HepG2 (cell line): Measurements from ENCODE around the gene TSPAN17. TPM values are rescaled to one million over a fixed set of nuclear protein-coding genes. Genes with fewer than 3 reads are reported as not detected.
A peak's percentile ranks its signal among the peaks of the same experiment; 100 is the strongest.

Experiments
- DBP ChIP-seq: sonication (generic); formaldehyde crosslinking; IDR thresholded peaks from 2 replicates; pipeline ENCODE4 v1.4.0; 2020; ENCODE audit warnings: missing genetic modification reagents; ENCODE audit errors: not compliant biosample characterization
- FLYWCH1 ChIP-seq: sonication (generic); formaldehyde crosslinking; IDR thresholded peaks from 2 replicates; pipeline ENCODE4 v1.8.1; 2023; ENCODE audit warnings: mild to moderate bottlenecking, missing genetic modification reagents
- HHEX ChIP-seq: IDR thresholded peaks from 2 replicates; pipeline ENCODE4 v1.6.1; 2016; ENCODE audit warnings: control low read depth
- HNF4A ChIP-seq: sonication (generic); formaldehyde crosslinking; IDR thresholded peaks from 2 replicates; pipeline ENCODE4 v1.4.0; 2020; ENCODE audit warnings: missing genetic modification reagents
- JARID2 ChIP-seq: sonication (generic); formaldehyde crosslinking; IDR thresholded peaks from 2 replicates; pipeline ENCODE4 v1.8.1; 2023; ENCODE audit warnings: missing genetic modification reagents, inconsistent platforms; ENCODE audit not compliant: insufficient replicate concordance
- KDM1A ChIP-seq: IDR thresholded peaks from 2 replicates; pipeline ENCODE4 v1.6.1; 2016; ENCODE audit warnings: missing compliant biosample characterization
- KDM5A ChIP-seq: fragments of 200-600 bp; sonication (generic); IDR thresholded peaks from 2 replicates; pipeline ENCODE4 v1.7.0; 2018; ENCODE audit warnings: antibody characterized with exemption, mild to moderate bottlenecking, low read length, borderline replicate concordance
- MED13 ChIP-seq: sonication (generic); formaldehyde crosslinking; IDR thresholded peaks from 2 replicates; pipeline ENCODE4 v1.5.0; 2020; ENCODE audit warnings: missing genetic modification reagents
- MTA1 ChIP-seq: sonication (generic); formaldehyde crosslinking; IDR thresholded peaks from 2 replicates; pipeline ENCODE4 v1.4.0; 2020; ENCODE audit warnings: missing genetic modification reagents, mild to moderate bottlenecking, borderline replicate concordance
- MZF1 ChIP-seq: sonication (generic); formaldehyde crosslinking; IDR thresholded peaks from 2 replicates; pipeline ENCODE4 v1.8.1; 2023; ENCODE audit warnings: mild to moderate bottlenecking, missing genetic modification reagents, borderline replicate concordance
- NFRKB ChIP-seq: fragments of 450-650 bp; IDR thresholded peaks from 2 replicates; pipeline ENCODE4 v1.6.1; 2017
- SIX4 ChIP-seq: sonication (generic); formaldehyde crosslinking; IDR thresholded peaks from 2 replicates; pipeline ENCODE4 v1.4.0; 2020; ENCODE audit warnings: missing genetic modification reagents
- THAP11 ChIP-seq: IDR thresholded peaks from 2 replicates; pipeline ENCODE4 v1.6.1; 2016; ENCODE audit warnings: missing biosample characterization, missing genetic modification reagents
- THYN1 ChIP-seq: sonication (generic); formaldehyde crosslinking; IDR thresholded peaks from 2 replicates; pipeline ENCODE4 v1.8.1; 2023; ENCODE audit warnings: low read depth, mild to moderate bottlenecking, moderate library complexity, missing genetic modification reagents, borderline replicate concordance
- ZC3H13 ChIP-seq: sonication (generic); formaldehyde crosslinking; IDR thresholded peaks from 2 replicates; pipeline ENCODE4 v1.8.1; 2023; ENCODE audit warnings: mild to moderate bottlenecking, missing genetic modification reagents, moderate library complexity
- ZFYVE20 ChIP-seq: sonication (generic); formaldehyde crosslinking; IDR thresholded peaks from 2 replicates; pipeline ENCODE4 v1.8.0; 2023; ENCODE audit warnings: low read depth, mild to moderate bottlenecking, moderate library complexity, missing genetic modification reagents, borderline replicate concordance
- ZNF121 ChIP-seq: sonication (generic); formaldehyde crosslinking; IDR thresholded peaks from 2 replicates; pipeline ENCODE4 v1.5.0; 2020; ENCODE audit warnings: mild to moderate bottlenecking, missing genetic modification reagents
- ZNF224 ChIP-seq: sonication (generic); formaldehyde crosslinking; IDR thresholded peaks from 2 replicates; pipeline ENCODE4 v1.5.0; 2020; ENCODE audit warnings: mild to moderate bottlenecking, missing genetic modification reagents
- ZNF510 ChIP-seq: sonication (generic); formaldehyde crosslinking; IDR thresholded peaks from 2 replicates; pipeline ENCODE4 v1.4.0; 2020; ENCODE audit warnings: low read depth, mild to moderate bottlenecking, missing genetic modification reagents
- ZNF543 ChIP-seq: sonication (generic); formaldehyde crosslinking; IDR thresholded peaks from 2 replicates; pipeline ENCODE4 v1.4.0; 2020; ENCODE audit warnings: mild to moderate bottlenecking, missing genetic modification reagents
- ZNF782 ChIP-seq: sonication (generic); formaldehyde crosslinking; IDR thresholded peaks from 2 replicates; pipeline ENCODE4 v1.4.0; 2020; ENCODE audit warnings: missing genetic modification reagents, mild to moderate bottlenecking, borderline replicate concordance
- polyA plus RNA-seq, 8 experiments: library from polyadenylated mRNA; depleted of rRNA in 3 of 8; stranded (reverse) in 7 of 8; unstranded in 1 of 8; fragments of >200 nt; fragmentation: Illumina TruSeq in 4 of 8; extraction: Trizol in 4 of 8; gene quantifications; 2 replicates each; pipeline versions ENCODE4 v1.2.1 to v1.2.3, GENCODE V29; 2011 to 2016; ENCODE audit warnings: low read depth in 4 of 8, missing spikeins in 1 of 8, mixed read lengths in 1 of 8; ENCODE audit not compliant: insufficient read depth in 1 of 8
- total RNA-seq, 5 experiments: library from RNA; depleted of rRNA; stranded (reverse); fragments of >200 nt; fragmentation: Illumina TruSeq; extraction: Trizol; gene quantifications; 2 replicates each; pipeline ENCODE4 v1.2.3, GENCODE V29; 2016; ENCODE audit warnings: low read depth in 1 of 5
- TF ChIP-seq, protein P1 (sequence below): sonication (generic); formaldehyde crosslinking; IDR thresholded peaks from 2 replicates; pipeline ENCODE4 v1.9.0; 2021; ENCODE audit warnings: missing genetic modification reagents, borderline replicate concordance
- TF ChIP-seq, protein P2 (sequence below): sonication (generic); formaldehyde crosslinking; IDR thresholded peaks from 2 replicates; pipeline ENCODE4 v1.4.0; 2020; ENCODE audit warnings: missing genetic modification reagents, borderline replicate concordance

The TSPAN17 gene
- total and polyA plus RNA-seq, 2 of the 13 experiments (the other 11 are each of a cell fraction or from before 2014, with no cell fraction given), result 11.5 to 15.0 TPM

GRCh38 chr5:176677209-176677939 is 30.1 kb downstream of the TSPAN17 start (continued):
- no peak for TF ChIP-seq ZNF510
- no peak for TF ChIP-seq ZNF121 (CRISPR knock-in tag)
- TF ChIP-seq MZF1 (CRISPR knock-in tag), result no peak
- TF ChIP-seq, protein P1, sequence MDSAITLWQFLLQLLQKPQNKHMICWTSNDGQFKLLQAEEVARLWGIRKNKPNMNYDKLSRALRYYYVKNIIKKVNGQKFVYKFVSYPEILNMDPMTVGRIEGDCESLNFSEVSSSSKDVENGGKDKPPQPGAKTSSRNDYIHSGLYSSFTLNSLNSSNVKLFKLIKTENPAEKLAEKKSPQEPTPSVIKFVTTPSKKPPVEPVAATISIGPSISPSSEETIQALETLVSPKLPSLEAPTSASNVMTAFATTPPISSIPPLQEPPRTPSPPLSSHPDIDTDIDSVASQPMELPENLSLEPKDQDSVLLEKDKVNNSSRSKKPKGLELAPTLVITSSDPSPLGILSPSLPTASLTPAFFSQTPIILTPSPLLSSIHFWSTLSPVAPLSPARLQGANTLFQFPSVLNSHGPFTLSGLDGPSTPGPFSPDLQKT (CRISPR knock-in tag), result no peak
- TF ChIP-seq ZC3H13 (CRISPR knock-in tag), result no peak
- no peak for TF ChIP-seq JARID2
- no peak for TF ChIP-seq MTA1
- no peak for TF ChIP-seq ZNF224 (CRISPR knock-in tag)
- no peak for TF ChIP-seq KDM1A (CRISPR knock-in tag)
- no peak for TF ChIP-seq NFRKB
- TF ChIP-seq HNF4A, result peak; percentile 88
- no peak for TF ChIP-seq THYN1 (CRISPR knock-in tag)
- TF ChIP-seq MED13 (CRISPR knock-in tag), result no peak
- TF ChIP-seq ZFYVE20 (CRISPR knock-in tag), result no peak
- TF ChIP-seq HHEX, result no peak
- no peak for TF ChIP-seq DBP (CRISPR knock-in tag)
- TF ChIP-seq ZNF782, result no peak; the same call in 1 of the 2 replicates
- TF ChIP-seq ZNF543 (CRISPR knock-in tag), result no peak
- TF ChIP-seq, protein P2, sequence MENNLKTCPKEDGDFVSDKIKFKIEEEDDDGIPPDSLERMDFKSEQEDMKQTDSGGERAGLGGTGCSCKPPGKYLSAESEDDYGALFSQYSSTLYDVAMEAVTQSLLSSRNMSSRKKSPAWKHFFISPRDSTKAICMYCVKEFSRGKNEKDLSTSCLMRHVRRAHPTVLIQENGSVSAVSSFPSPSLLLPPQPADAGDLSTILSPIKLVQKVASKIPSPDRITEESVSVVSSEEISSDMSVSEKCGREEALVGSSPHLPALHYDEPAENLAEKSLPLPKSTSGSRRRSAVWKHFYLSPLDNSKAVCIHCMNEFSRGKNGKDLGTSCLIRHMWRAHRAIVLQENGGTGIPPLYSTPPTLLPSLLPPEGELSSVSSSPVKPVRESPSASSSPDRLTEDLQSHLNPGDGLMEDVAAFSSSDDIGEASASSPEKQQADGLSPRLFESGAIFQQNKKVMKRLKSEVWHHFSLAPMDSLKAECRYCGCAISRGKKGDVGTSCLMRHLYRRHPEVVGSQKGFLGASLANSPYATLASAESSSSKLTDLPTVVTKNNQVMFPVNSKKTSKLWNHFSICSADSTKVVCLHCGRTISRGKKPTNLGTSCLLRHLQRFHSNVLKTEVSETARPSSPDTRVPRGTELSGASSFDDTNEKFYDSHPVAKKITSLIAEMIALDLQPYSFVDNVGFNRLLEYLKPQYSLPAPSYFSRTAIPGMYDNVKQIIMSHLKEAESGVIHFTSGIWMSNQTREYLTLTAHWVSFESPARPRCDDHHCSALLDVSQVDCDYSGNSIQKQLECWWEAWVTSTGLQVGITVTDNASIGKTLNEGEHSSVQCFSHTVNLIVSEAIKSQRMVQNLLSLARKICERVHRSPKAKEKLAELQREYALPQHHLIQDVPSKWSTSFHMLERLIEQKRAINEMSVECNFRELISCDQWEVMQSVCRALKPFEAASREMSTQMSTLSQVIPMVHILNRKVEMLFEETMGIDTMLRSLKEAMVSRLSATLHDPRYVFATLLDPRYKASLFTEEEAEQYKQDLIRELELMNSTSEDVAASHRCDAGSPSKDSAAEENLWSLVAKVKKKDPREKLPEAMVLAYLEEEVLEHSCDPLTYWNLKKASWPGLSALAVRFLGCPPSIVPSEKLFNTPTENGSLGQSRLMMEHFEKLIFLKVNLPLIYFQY (CRISPR knock-in tag), result no peak
- no peak for TF ChIP-seq KDM5A
- no peak for TF ChIP-seq THAP11 (CRISPR knock-in tag)
- TF ChIP-seq FLYWCH1 (CRISPR knock-in tag), result no peak
- TF ChIP-seq SIX4 (CRISPR knock-in tag), result no peak
